Measurements from ENCODE around the gene DENND2A. TPM values are rescaled to one million over a fixed set of nuclear protein-coding genes. Genes with fewer than 3 reads are reported as not detected.
A peak's percentile ranks its signal among the peaks of the same experiment; 100 is the strongest.
"Not testable (repeated sequence)": the region's sequence is repeated elsewhere in the genome, so short reads cannot be mapped to it uniquely, and the experiment has no call there.

Gene DENND2A
- total RNA-seq (2014; rRNA removed; shearing (Covaris generic)), result 11.5 and 19.9 TPM in 2 replicates

- peak; percentile 74 for DNase-seq (ENCODE audit: low read depth)
Observed at GRCh38 chr7:140640727-140641523, at the start of gene DENND2A. Gene DENND2A, minus strand, starts transcription at chr7:140640813. Its CDS starts 38,416 bp downstream, at chr7:140602397.

GRCh38 chr7:140689199-140690152 is 48.9 kb upstream of the DENND2A start:
- DNase-seq (ENCODE audit: low read depth), result no peak

DNA sequence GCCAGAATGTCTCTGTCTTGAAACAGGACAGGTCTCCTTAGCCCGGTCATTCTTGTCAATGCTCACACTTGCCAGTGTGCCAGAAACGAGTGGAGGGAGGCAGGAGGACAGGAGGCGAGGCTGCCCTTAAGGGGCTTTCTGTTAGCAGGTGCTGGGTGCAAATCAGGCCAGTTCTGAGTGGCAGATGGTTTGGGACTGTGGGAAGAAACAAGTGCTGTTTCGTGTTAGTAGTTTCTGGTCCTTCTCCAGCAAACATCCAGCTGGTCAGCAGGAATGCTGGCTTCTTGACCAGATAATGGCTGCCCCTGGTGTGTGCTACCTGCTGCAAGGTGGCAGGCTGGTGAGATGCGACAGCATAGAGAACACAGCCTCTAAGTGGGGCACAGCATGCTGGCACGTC is 47.7 kb upstream of the DENND2A start:
- DNase-seq (ENCODE audit: low read depth), result no peak

DNA sequence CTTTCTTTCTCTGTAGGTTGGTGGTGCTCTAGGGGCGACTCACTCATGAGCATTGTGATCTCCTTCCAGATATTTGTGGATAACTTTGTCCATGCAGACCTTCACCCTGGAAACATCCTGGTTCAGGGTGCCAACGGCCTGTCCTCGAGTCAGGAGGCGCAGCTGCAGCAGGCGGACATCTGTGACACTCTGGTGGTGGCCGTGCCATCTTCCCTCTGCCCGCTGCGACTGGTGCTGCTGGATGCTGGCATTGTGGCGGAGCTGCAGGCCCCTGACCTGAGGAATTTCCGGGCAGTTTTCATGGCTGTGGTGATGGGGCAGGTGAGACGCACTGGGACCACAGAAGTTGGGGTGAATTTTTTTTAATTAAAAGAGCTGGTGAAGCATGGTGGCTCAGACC is 46.3 kb upstream of the DENND2A start:
- no peak for DNase-seq (ENCODE audit: low read depth)

DNA sequence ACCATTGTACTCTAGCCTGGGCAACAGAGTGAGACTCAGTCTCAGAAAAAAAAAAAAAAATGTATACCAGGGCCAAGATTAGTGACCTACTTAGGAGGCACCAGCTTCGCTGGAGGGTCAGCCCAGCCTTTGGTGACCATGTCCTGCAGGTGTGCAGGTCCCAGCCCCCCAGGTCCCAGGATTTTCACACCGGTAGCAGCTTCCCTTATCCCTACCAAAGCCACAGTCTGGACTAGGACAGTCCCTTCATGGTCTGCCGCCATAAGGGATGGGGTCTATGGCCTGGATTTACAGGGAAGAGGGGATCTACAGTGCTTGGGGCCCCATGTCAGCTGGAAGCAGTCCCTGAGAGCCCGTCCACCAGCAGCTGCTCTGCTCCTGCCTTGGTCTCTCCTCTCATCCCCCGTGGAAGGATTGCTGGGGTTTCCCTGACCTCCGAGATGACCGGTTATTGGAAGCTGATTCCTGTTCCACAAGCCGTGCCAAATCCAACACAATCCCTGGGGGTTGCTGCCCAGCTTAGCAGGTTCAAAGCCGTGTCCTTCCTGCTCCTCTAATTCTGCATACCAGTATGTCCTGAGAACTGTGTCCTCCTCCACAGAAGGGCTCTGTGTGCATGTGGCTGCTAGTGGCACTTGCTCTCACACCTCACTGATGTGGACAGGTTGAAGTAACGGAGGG is 44.9 kb upstream of the DENND2A start:
- DNase-seq (ENCODE audit: low read depth), result no peak

GRCh38 chr7:140684066-140684950 is 43.7 kb upstream of the DENND2A start:
- DNase-seq (ENCODE audit: low read depth), result no peak

DNA sequence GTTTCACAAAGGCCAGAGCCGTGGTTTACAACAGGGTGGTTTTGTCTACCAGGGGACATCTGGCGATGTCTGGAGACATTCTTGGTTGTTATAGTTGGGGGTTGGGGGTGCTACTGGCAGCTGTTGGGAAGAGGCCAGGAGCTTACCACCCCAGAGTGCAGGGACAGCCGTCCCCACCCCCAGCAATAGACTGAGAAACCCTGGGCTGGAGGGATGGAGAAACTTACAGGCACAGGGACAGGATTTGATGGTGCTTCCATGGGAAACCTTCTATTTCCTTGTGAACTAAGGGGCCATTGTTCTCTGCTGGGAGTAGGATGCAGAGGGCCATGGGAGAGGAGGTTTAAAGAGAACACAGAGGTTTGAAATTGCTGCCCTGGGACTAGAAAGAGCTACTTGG is 43.0 kb upstream of the DENND2A start:
- no peak for DNase-seq (ENCODE audit: low read depth)

GRCh38 chr7:140681766-140682165 is 41.2 kb upstream of the DENND2A start:
- DNase-seq (ENCODE audit: low read depth), result no peak

DNA sequence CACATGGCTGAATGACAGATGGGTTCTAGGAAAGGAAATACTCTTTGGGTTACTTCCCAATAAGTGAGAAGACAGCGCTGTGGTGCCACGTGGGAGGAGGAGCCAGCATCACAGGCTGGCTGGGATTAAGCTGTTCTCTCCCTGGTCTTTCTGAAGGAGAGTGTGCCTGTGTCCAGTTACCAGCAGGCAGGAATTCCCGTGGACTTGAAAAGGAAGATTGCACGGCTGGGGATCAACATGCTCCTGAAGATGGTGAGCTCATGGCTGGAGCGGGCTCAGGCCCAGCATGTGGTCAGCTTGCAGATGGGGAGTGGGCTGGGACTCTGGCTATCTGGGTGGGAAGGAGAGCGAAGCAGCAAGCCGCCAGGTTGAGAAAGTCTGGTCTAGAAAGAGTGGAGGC is 40.3 kb upstream of the DENND2A start:
- DNase-seq (ENCODE audit: low read depth), result no peak

GRCh38 chr7:140679186-140679585 is 38.6 kb upstream of the DENND2A start:
- DNase-seq (ENCODE audit: low read depth), result no peak

GRCh38 chr7:140678816-140679130 is 38.2 kb upstream of the DENND2A start:
- DNase-seq (ENCODE audit: low read depth), result no peak

DNA sequence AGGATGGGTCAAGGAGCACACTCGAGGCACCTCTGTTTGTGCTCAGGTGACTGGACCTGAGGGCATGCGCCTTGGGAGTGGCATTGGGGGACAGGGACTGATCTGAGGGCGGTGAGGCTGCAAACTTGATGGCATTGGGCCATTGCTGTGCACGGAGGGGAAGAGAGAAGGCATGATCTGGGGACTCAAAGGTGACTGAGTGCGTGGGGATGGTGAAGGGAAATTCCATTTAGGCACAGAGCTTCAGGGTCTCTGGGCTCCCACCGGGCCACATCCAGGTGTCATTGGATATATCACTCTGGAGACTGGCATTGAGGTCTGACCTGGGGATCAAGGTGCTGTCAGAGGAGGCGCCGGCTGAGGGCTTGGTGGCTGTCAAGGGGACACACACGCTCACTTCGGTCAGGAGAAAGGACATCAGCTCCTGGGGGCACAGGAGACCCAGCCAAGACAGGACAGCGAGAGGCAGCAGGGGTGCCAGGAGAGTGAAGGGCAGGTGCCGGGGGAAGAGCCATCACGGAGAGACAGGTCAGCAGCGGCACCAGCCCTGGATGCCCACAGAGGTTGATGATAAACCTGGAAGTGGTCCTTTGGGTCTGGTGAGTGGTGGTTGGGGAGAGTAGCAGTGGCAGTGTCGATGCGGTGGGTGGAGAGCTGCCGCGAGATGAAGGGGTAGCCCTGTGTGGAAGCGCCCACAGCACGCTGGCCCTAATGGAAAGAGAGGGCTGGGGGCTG is 37.6 kb upstream of the DENND2A start:
- DNase-seq (ENCODE audit: low read depth), result no peak

GRCh38 chr7:140677496-140677895 is 36.9 kb upstream of the DENND2A start:
- no peak for DNase-seq (ENCODE audit: low read depth)

GRCh38 chr7:140676956-140677355 is 36.3 kb upstream of the DENND2A start:
- not testable (repeated sequence) for DNase-seq (ENCODE audit: low read depth)

- DNase-seq (ENCODE audit: low read depth), result no peak
Observed at GRCh38 chr7:140676306-140676705, 35.7 kb upstream of the DENND2A start.

DNA sequence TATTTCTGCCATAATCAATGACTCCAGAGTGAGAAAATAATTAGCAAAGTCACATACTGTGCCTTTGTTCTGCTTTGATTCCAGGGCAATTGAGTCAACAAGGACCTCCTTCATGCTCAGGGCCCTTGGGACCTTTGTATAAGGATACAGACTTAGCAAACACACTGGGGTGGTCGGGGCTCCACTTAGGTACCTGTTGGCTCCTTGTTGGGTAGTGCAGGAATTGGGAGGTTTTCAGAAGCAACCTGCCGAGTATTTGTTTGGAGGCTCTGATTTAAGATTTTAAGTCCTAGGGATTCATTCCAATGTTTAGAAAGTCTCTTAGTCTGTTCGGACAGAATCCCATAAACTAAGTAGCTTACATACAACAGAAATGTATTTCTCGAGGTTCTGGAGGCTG is 35.1 kb upstream of the DENND2A start:
- DNase-seq (ENCODE audit: low read depth), result no peak

DNA sequence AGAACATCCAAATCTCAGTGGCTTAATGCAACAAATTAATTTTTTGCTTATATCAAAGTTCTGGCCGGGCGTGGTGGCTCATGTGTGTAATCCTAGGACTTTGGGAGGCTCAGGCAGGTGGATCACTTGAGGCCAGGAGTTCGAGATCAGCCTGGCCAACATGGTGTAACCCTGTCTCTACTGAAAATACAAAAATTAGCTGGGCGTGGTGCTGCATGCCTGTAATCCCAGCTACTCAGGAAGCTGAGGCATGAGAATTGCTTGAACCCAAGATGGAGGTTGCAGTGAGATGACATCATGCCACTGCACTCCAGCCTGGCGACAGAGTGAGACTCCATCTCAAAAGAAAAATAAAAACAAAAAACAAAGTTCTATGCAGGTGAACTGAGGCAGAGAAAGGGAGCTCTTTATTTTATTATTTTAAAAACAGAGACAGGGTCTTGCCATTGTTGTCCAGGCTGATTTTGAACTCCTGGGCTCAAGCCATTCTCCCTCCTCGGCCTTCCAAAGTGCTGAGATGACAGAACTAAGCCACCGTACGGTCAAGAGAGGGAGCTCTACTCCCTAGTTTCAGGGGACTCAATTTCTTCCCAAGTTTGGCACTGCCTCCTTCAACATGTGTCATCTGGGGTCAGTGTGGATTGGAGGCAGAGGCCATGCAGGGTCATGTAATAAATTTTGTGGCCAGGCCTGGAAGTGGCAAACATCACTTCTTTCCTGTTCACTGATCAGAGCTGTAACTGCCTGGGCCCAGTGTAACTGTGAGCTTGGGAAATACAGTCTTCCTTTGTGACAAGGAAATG is 34.5 kb upstream of the DENND2A start:
- DNase-seq (ENCODE audit: low read depth), result peak; percentile 85

DNA sequence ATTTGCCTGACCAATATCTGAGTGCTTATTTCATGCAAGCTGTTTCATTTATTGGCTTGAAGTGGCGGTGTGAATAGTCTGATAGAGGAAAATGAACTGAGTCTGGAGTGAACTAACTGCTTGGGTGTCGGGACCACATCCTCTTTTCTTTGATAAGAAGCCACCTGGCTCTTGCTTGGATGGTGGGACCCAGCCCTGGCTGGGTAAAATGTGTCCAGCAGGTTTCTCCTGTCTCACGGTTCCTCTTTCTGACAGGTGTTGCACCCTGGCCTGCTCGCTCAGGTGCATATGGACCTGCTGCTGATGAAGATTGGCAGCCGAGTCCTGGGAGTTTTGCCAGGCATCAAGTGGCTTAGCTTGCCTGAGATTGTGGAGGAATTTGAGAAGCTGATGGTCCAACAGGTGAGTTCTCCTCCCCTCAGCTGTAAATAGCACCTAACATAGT is 33.8 kb upstream of the DENND2A start:
- DNase-seq (ENCODE audit: low read depth), result no peak

DNA sequence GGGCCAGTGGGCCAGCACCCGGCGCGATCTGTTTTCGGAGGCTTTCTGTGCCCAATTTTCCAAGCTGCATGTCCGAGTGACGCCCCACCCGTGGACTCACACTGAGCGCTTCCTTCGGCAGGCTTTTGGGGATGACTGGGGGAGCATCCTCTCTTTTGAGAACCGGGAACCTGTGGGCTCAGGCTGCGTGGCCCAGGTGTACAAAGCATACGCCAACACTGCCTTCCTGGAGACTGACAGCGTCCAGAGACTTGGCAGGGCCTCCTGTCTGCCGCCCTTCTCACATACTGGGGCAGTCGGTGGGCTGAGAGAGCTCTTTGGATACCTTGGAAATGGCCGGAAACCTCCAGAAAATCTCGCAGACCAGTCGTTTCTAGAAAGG is 33.2 kb upstream of the DENND2A start:
- no peak for DNase-seq (ENCODE audit: low read depth)
